Hepatocyte (in vitro differentiated cells): ENCODE measurements around the gene CDRT4. TPM values are rescaled to one million over a fixed set of nuclear protein-coding genes. Genes with fewer than 3 reads are reported as not detected.

Experiments used
- DNase-seq: peaks from one replicate; pipeline ENCODE4 v3.0.0-alpha.2; 2016; ENCODE audit warnings: low spot score
- H2AFZ ChIP-seq: fragments of 200-600 bp; sonication (generic); 2 replicates; pipeline ENCODE4 v1.6.0; 2016; ENCODE audit warnings: antibody characterized with exemption, mild to moderate bottlenecking
- H3K27ac ChIP-seq: fragments of 200-600 bp; sonication (generic); 2 replicates; pipeline ENCODE4 v1.5.1; 2016; ENCODE audit warnings: mild to moderate bottlenecking
- H3K27me3 ChIP-seq: fragments of 200-600 bp; sonication (generic); 2 replicates; pipeline ENCODE4 v1.6.1; 2016
- H3K36me3 ChIP-seq: fragments of 200-600 bp; sonication (generic); replicated peaks from 2 replicates; pipeline ENCODE4 v1.5.1; 2016; ENCODE audit warnings: low read depth; ENCODE audit not compliant: insufficient read depth
- H3K4me1 ChIP-seq: fragments of 200-600 bp; sonication (generic); 2 replicates; pipeline ENCODE4 v1.5.1; 2016; ENCODE audit warnings: mild to moderate bottlenecking, moderate library complexity; ENCODE audit not compliant: insufficient read depth
- H3K4me2 ChIP-seq: fragments of 200-600 bp; sonication (generic); 2 replicates; pipeline ENCODE4 v1.6.0; 2016
- H3K4me3 ChIP-seq: fragments of 200-600 bp; sonication (generic); 2 replicates; pipeline ENCODE4 v1.5.1; 2016; ENCODE audit warnings: mild to moderate bottlenecking
- H3K79me2 ChIP-seq: fragments of 200-600 bp; sonication (generic); 2 replicates; pipeline ENCODE4 v1.6.0; 2017; ENCODE audit warnings: mild to moderate bottlenecking
- H3K9me2 ChIP-seq: fragments of 200-600 bp; sonication (generic); replicated peaks from 2 replicates; pipeline ENCODE4 v1.6.0; 2017; ENCODE audit warnings: mild to moderate bottlenecking; ENCODE audit not compliant: insufficient read depth
- H3K9me3 ChIP-seq: fragments of 200-600 bp; sonication (generic); 2 replicates; pipeline ENCODE4 v1.5.1; 2016; ENCODE audit warnings: low read depth, mild to moderate bottlenecking
- H4K20me1 ChIP-seq: fragments of 200-600 bp; sonication (generic); 2 replicates; pipeline ENCODE4 v1.6.0; 2016; ENCODE audit warnings: mild to moderate bottlenecking; ENCODE audit not compliant: insufficient read depth, poor library complexity, severe bottlenecking
- CTCF ChIP-seq: fragments of 200-600 bp; sonication (generic); IDR thresholded peaks from 2 replicates; pipeline ENCODE4 v1.5.1; 2016; ENCODE audit warnings: antibody characterized with exemption, mild to moderate bottlenecking; ENCODE audit not compliant: poor library complexity
- EZH2 ChIP-seq: fragments of 200-600 bp; sonication (generic); IDR thresholded peaks from 2 replicates; pipeline ENCODE4 v1.6.1; 2016; ENCODE audit warnings: antibody characterized with exemption, mild to moderate bottlenecking, borderline replicate concordance
- EZH2phosphoT487 ChIP-seq: fragments of 200-600 bp; sonication (generic); IDR thresholded peaks from one replicate; pipeline ENCODE4 v1.6.1; 2018; ENCODE audit warnings: antibody characterized with exemption, mild to moderate bottlenecking, low read depth, moderate library complexity; ENCODE audit not compliant: unreplicated experiment, severe bottlenecking
- WGBS: methylation state at CpG from one replicate; pipeline ENCODE4 v1.1.6; 2016; ENCODE audit warnings: low lambda C conversion rate; ENCODE audit errors: missing lambda C conversion rate; 5-methylcytosine and 5-hydroxymethylcytosine counted together
- polyA plus RNA-seq: library from polyadenylated mRNA; unstranded; fragments of >200 nt; fragmentation: Nextera tagmentation; extraction: Ambion mirVana; gene quantifications from 2 replicates; pipeline ENCODE4 v1.2.1, GENCODE V29; 2016
- total RNA-seq: library from RNA; depleted of rRNA; stranded (reverse); fragments of >200 nt; gene quantifications from 2 replicates; pipeline ENCODE4 v1.2.3, GENCODE V29; 2014

The CDRT4 gene
- total and polyA plus RNA-seq, 2 experiments from 2014 or later = 2.7 to 9.6 TPM

DNA sequence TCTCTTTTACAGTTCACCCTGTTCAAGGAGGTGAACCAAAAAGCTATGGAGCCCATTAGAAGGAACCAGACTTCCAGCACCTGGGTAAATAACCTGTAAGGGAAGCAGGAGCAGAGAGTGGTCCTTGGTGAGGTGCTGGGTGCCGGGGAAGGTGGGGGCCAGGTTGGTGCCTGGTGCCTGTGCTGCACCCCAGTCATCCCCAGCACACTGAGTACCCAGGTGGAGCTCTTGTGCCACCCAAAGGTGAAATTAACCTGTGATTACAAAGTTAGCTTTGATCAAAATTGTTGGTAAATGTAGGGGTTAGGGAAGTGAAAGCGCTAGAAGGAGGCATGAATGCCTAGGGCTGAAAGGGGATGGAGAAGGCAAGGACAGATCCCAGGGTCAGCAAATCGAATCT, 58.6 kb downstream of the CDRT4 start:
- H3K27ac ChIP-seq = peak overlapping the region; percentile 77
- 98% methylated on average over 3 of the region's 3 CpGs for WGBS

GRCh38 chr17:15406081-15406480, 61.3 kb downstream of the CDRT4 start:
- Histone ChIP-seq H3K27ac (no peak overlapping the region), H3K4me2 (no peak overlapping the region)

More for the DNA sequence above, 58.6 kb downstream of the CDRT4 start:
- Histone ChIP-seq H3K27me3 (no peaks in the 10 kb centered on the region), H4K20me1 (no peaks in the 10 kb centered on the region), H3K4me1 (peaks cover 12% of the 10 kb centered on the region), H3K79me2 (no peaks in the 10 kb centered on the region), H3K4me3 (no peak overlapping the region), H3K9me3 (no peaks in the 10 kb centered on the region), H3K4me2 (no peak overlapping the region), H3K36me3 (no peaks in the 10 kb centered on the region), H3K9me2 (no peaks in the 10 kb centered on the region), H2AFZ (no peak overlapping the region)
- DNase-seq = no peak
- TF ChIP-seq CTCF = no peak
- no peak for TF ChIP-seq EZH2
- TF ChIP-seq EZH2phosphoT487 = no peak

GRCh38 chr17:15405058-15405415, 62.4 kb downstream of the CDRT4 start:
- no peak for DNase-seq
- no peaks in the 10 kb centered on the region for H3K9me2 ChIP-seq
- no peak for TF ChIP-seq EZH2phosphoT487
- TF ChIP-seq CTCF = no peak
- no peak for TF ChIP-seq EZH2
- H3K79me2 ChIP-seq = no peaks in the 10 kb centered on the region
- no peaks in the 10 kb centered on the region for H3K36me3 ChIP-seq
- no peak overlapping the region for H3K4me3 ChIP-seq
- no peak overlapping the region for H2AFZ ChIP-seq
- H3K4me1 ChIP-seq = peaks cover 13% of the 10 kb centered on the region
- no peak overlapping the region for H3K4me2 ChIP-seq
- WGBS = 83% methylated on average over 6 of the region's 6 CpGs
- H3K27me3 ChIP-seq = no peaks in the 10 kb centered on the region
- no peaks in the 10 kb centered on the region for H3K9me3 ChIP-seq
- no peak overlapping the region for H3K27ac ChIP-seq
- H4K20me1 ChIP-seq = no peaks in the 10 kb centered on the region

More at GRCh38 chr17:15406081-15406480, 61.3 kb downstream of the CDRT4 start:
- Histone ChIP-seq H2AFZ (no peak overlapping the region), H3K9me2 (no peaks in the 10 kb centered on the region), H3K36me3 (no peaks in the 10 kb centered on the region), H3K27me3 (no peaks in the 10 kb centered on the region), H3K79me2 (no peaks in the 10 kb centered on the region), H4K20me1 (no peaks in the 10 kb centered on the region), H3K4me1 (peaks cover 17% of the 10 kb centered on the region), H3K9me3 (no peaks in the 10 kb centered on the region), H3K4me3 (no peak overlapping the region)
- 81% methylated on average over 5 of the region's 5 CpGs for WGBS
- no peak for DNase-seq
- no peak for TF ChIP-seq EZH2
- no peak for TF ChIP-seq EZH2phosphoT487
- no peak for TF ChIP-seq CTCF
